ENCODE measurements around the gene HOXB5. TPM values are rescaled to one million over a fixed set of nuclear protein-coding genes. Genes with fewer than 3 reads are reported as not detected.

The HOXB5 gene
- total and polyA plus RNA-seq, 2 donors (not counting 1 experiment from before 2014, with no cell fraction given): not detected

GRCh38 chr17:48551596-48552465 is 41.7 kb downstream of the HOXB5 start:
- Histone ChIP-seq H3K9me3 (ENCODE audit: control extremely low read depth in 1 of 3, control insufficient read depth in 2 of 3, insufficient read depth in 1 of 3, low read length in 2 of 3) (peaks cover 0 to 8% (median 0%) of the 10 kb centered on the region in 3 donors), H3K4me2 (replicated peaks; ENCODE audit: low read depth, low read length, poor library complexity, severe bottlenecking) (no peak overlapping the region), H3K36me3 (replicated peaks in 1 of 2; ENCODE audit: control extremely low read depth in 1 of 2, control insufficient read depth in 1 of 2, extremely low read depth in 1 of 2, insufficient read depth in 2 of 2, low read length in 1 of 2) (no peaks in the 10 kb centered on the region), H2AFZ (ENCODE audit: insufficient read depth, low read depth, low read length, poor library complexity, severe bottlenecking) (no peak overlapping the region), H3K27ac (ENCODE audit: low read length in 2 of 2) (no peak overlapping the region), H3K27me3 (replicated peaks in 1 of 4; ENCODE audit: control extremely low read depth in 1 of 4, control insufficient read depth in 3 of 4, insufficient read depth in 4 of 4, low read length in 3 of 4) (peaks cover 0 to 35% (median 10%) of the 10 kb centered on the region in 4 experiments), H4K20me1 (ENCODE audit: control insufficient read depth, insufficient read depth, low read length, poor library complexity, severe bottlenecking) (no peaks in the 10 kb centered on the region), H3K4me3 (ENCODE audit: control extremely low read depth in 1 of 5, extremely low read depth in 1 of 5, insufficient read depth in 1 of 5, low read depth in 2 of 5, low read length in 4 of 5) (no peak overlapping the region), H3K9ac (ENCODE audit: low read length) (no peak overlapping the region), H3K4me1 (ENCODE audit: control insufficient read depth in 2 of 2, insufficient read depth in 2 of 2, low read length in 2 of 2) (peaks cover 13 to 18% of the 10 kb centered on the region in 2 donors), H3K79me2 (ENCODE audit: control insufficient read depth, insufficient read depth, low read length) (no peaks in the 10 kb centered on the region)
- 93% methylated on average over 35 of the region's 47 CpGs for WGBS (ENCODE audit: insufficient coverage)
- Mint-ChIP-seq H3K4me3 (no peak overlapping the region), H3K27ac (no peak overlapping the region), H3K9me3 (ENCODE audit: insufficient read depth) (no peaks in the 10 kb centered on the region), H3K4me1 (peaks cover 9% of the 10 kb centered on the region), H3K27me3 (peaks cover 31% of the 10 kb centered on the region)
- POLR2A ChIA-PET: no interaction called here
- no peak for ATAC-seq (ENCODE audit: low read depth)
- intact Hi-C loops (cut with micrococcal nuclease): no loop called here
- CTCF ChIA-PET: no interaction called here
- TF ChIP-seq EZH2 (IDR thresholded peaks at IDR 0.05; ENCODE audit: borderline replicate concordance, insufficient read depth, low read depth, low read length, poor library complexity, severe bottlenecking): no peak
- TF ChIP-seq CTCF (IDR thresholded peaks at IDR 0.05): no peak
- DNase-seq: no peak

- CTCF ChIA-PET: no interaction called here
- Histone ChIP-seq H4K20me1 (ENCODE audit: control insufficient read depth, insufficient read depth, low read length, poor library complexity, severe bottlenecking) (no peaks in the 10 kb centered on the region), H3K4me1 (ENCODE audit: control insufficient read depth in 2 of 2, insufficient read depth in 2 of 2, low read length in 2 of 2) (peaks cover 13 to 18% of the 10 kb centered on the region in 2 donors), H3K36me3 (replicated peaks in 1 of 2; ENCODE audit: control extremely low read depth in 1 of 2, control insufficient read depth in 1 of 2, extremely low read depth in 1 of 2, insufficient read depth in 2 of 2, low read length in 1 of 2) (no peaks in the 10 kb centered on the region), H3K79me2 (ENCODE audit: control insufficient read depth, insufficient read depth, low read length) (no peaks in the 10 kb centered on the region), H2AFZ (ENCODE audit: insufficient read depth, low read depth, low read length, poor library complexity, severe bottlenecking) (no peak overlapping the region), H3K4me2 (replicated peaks; ENCODE audit: low read depth, low read length, poor library complexity, severe bottlenecking) (no peak overlapping the region), H3K27ac (ENCODE audit: low read length in 2 of 2) (no peak overlapping the region), H3K9ac (ENCODE audit: low read length) (no peak overlapping the region), H3K4me3 (ENCODE audit: control extremely low read depth in 1 of 5, extremely low read depth in 1 of 5, insufficient read depth in 1 of 5, low read depth in 2 of 5, low read length in 4 of 5) (no peak overlapping the region), H3K9me3 (ENCODE audit: control extremely low read depth in 1 of 3, control insufficient read depth in 2 of 3, insufficient read depth in 1 of 3, low read length in 2 of 3) (peaks cover 0 to 8% (median 0%) of the 10 kb centered on the region in 3 donors), H3K27me3 (replicated peaks in 1 of 4; ENCODE audit: control extremely low read depth in 1 of 4, control insufficient read depth in 3 of 4, insufficient read depth in 4 of 4, low read length in 3 of 4) (peaks cover 0 to 31% (median 7%) of the 10 kb centered on the region in 4 experiments)
- H3K27ac Mint-ChIP-seq: no peak overlapping the region
- POLR2A ChIA-PET: no interaction called here
- 80% methylated on average over 1 of the region's 19 CpGs for WGBS (ENCODE audit: insufficient coverage)
- no peak overlapping the region for H3K4me3 Mint-ChIP-seq
- intact Hi-C loops (cut with micrococcal nuclease): no loop called here
- TF ChIP-seq CTCF (IDR thresholded peaks at IDR 0.05): no peak
- no peak for TF ChIP-seq EZH2 (IDR thresholded peaks at IDR 0.05; ENCODE audit: borderline replicate concordance, insufficient read depth, low read depth, low read length, poor library complexity, severe bottlenecking)
- peaks cover 9% of the 10 kb centered on the region for H3K4me1 Mint-ChIP-seq
- DNase-seq (no peak), ATAC-seq (ENCODE audit: low read depth) (no peak)
- peaks cover 31% of the 10 kb centered on the region for H3K27me3 Mint-ChIP-seq
- H3K9me3 Mint-ChIP-seq (ENCODE audit: insufficient read depth): no peaks in the 10 kb centered on the region
These were observed 42.4 kb downstream of the HOXB5 start for GRCh38 chr17:48551214-48551555.
